Osteocyte (in vitro differentiated cells): ENCODE results near the gene FOLR3. TPM values are rescaled to one million over a fixed set of nuclear protein-coding genes. Genes with fewer than 3 reads are reported as not detected.
A peak's percentile ranks its signal among the peaks of the same experiment; 100 is the strongest.

ENCODE experiments used
- DNase-seq: peaks from one replicate; pipeline ENCODE4 v3.0.0; 2021; ENCODE audit warnings: mixed read lengths; ENCODE audit not compliant: unreplicated experiment; ENCODE audit errors: extremely low spot score
- H3K27ac Mint-ChIP-seq: one replicate; pipeline ENCODE4 v1.8.0; 2021; ENCODE audit warnings: mild to moderate bottlenecking, mixed read lengths; ENCODE audit not compliant: unreplicated experiment
- H3K27me3 Mint-ChIP-seq: one replicate; pipeline ENCODE4 v1.8.0; 2021; ENCODE audit warnings: mixed read lengths; ENCODE audit not compliant: unreplicated experiment
- H3K36me3 Mint-ChIP-seq: one replicate; pipeline ENCODE4 v1.8.0; 2021; ENCODE audit warnings: mixed read lengths; ENCODE audit not compliant: unreplicated experiment
- H3K4me1 Mint-ChIP-seq: one replicate; pipeline ENCODE4 v1.8.0; 2021; ENCODE audit warnings: mixed read lengths; ENCODE audit not compliant: unreplicated experiment
- H3K4me3 Mint-ChIP-seq: one replicate; pipeline ENCODE4 v1.8.0; 2021; ENCODE audit warnings: mild to moderate bottlenecking, moderate library complexity, mixed read lengths; ENCODE audit not compliant: unreplicated experiment
- H3K9me3 Mint-ChIP-seq: one replicate; pipeline ENCODE4 v1.8.0; 2021; ENCODE audit warnings: mixed read lengths; ENCODE audit not compliant: unreplicated experiment
- total RNA-seq: library from RNA; stranded (reverse); gene quantifications from 2 replicates; pipeline ENCODE4 v1.2.1, GENCODE V29; 2021
- TF ChIP-seq, protein P1 (sequence below): fragments of 200-600 bp; sonication (generic); IDR thresholded peaks from 2 replicates; pipeline ENCODE4 v1.5.0; 2021; ENCODE audit warnings: antibody characterized with exemption, mild to moderate bottlenecking, moderate library complexity

Gene FOLR3
- total RNA-seq, 1 donor from 2014 or later = not detected

DNA sequence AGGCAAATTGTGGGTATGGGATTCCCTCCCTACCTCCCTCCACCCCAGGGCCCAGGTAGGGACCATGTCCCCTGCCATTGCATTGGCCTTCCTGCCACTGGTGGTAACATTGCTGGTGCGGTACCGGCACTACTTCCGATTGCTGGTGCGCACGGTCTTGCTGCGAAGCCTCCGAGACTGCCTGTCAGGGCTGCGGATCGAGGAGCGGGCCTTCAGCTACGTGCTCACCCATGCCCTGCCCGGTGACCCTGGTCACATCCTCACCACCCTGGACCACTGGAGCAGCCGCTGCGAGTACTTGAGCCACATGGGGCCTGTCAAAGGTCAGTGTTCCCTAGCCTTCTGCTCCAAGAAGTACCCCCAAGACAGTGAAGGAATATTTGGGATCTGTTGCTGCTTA, 29.6 kb upstream of the FOLR3 start, which contains the start of gene TOMT:
Gene TOMT, plus strand, starts transcription at position 37 of the 400 bp plus-strand sequence. Its CDS starts 28 bp downstream, at position 65.
- Mint-ChIP-seq H3K27me3 (no peaks in the 10 kb centered on the region), H3K4me3 (no peak within 1 kb of the TSS), H3K4me1 (peaks cover 28% of the 10 kb centered on the region), H3K36me3 (peaks cover 3% of the 10 kb centered on the region), H3K9me3 (no peaks in the 10 kb centered on the region), H3K27ac (peak within 1 kb of the TSS; percentile 15)
- DNase-seq = no peak
- TF ChIP-seq, protein P1, sequence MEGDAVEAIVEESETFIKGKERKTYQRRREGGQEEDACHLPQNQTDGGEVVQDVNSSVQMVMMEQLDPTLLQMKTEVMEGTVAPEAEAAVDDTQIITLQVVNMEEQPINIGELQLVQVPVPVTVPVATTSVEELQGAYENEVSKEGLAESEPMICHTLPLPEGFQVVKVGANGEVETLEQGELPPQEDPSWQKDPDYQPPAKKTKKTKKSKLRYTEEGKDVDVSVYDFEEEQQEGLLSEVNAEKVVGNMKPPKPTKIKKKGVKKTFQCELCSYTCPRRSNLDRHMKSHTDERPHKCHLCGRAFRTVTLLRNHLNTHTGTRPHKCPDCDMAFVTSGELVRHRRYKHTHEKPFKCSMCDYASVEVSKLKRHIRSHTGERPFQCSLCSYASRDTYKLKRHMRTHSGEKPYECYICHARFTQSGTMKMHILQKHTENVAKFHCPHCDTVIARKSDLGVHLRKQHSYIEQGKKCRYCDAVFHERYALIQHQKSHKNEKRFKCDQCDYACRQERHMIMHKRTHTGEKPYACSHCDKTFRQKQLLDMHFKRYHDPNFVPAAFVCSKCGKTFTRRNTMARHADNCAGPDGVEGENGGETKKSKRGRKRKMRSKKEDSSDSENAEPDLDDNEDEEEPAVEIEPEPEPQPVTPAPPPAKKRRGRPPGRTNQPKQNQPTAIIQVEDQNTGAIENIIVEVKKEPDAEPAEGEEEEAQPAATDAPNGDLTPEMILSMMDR = no peak

GRCh38 chr11:72111300-72112142, 24.0 kb upstream of the FOLR3 start:
- Mint-ChIP-seq H3K36me3 (no peaks in the 10 kb centered on the region), H3K27me3 (no peaks in the 10 kb centered on the region), H3K9me3 (no peaks in the 10 kb centered on the region), H3K27ac (peak overlapping the region; percentile 100), H3K4me3 (peak overlapping the region; percentile 90), H3K4me1 (peaks cover 17% of the 10 kb centered on the region)
- TF ChIP-seq, protein P1 = no peak
- no peak for DNase-seq

DNA sequence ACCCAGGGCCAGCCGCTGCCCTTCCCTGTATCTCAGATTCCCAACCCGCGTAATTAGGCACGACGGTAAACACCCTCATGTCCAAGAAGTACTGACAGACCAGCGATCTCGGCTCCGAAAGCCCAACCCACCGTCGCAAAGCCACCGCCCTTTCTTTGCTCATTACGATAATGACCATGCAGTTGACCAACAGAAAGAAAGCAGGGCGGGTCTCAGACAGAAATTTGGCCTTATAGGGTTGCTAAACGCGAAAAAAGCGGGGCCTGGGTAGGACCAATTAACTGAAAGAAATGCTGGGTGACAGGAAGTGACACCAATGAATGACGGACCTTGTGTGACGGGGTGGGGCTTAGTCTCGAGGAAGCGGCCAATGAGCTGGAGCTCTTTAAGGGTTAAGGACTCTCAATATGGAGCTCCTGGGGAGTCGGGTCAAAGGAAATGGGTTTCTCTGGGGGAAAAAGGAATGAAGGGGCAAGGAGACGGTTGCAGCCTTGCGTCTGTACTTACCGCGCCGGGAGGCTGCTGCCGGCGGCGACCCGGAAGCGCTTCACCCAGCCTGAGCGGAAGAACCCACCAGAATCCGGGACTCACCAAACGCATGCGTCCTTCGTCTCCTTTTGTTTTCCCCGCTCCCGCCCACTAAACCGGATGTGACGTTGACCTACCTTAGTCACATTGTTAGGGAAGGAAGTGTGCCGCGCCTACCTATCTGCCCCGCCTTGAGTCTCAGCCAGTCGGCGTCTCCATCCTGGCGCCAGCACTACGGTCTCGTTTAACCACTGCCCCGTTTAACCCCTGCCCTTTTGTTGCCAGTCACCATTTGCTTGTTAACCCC, 23.2 kb upstream of the FOLR3 start, which contains the start of gene ANAPC15:
Gene ANAPC15, minus strand, starts transcription at position 553 of the 835 bp plus-strand sequence. CDS start 1,419 bp downstream, outside the sequence.
- peak within 1 kb of the TSS; percentile 100 for H3K27ac Mint-ChIP-seq
- peak; percentile 97 for DNase-seq
- H3K4me3 Mint-ChIP-seq = peak within 1 kb of the TSS; percentile 90
- TF ChIP-seq, protein P1 = no peak
- H3K27me3 Mint-ChIP-seq = no peaks in the 10 kb centered on the region
- no peaks in the 10 kb centered on the region for H3K36me3 Mint-ChIP-seq
- no peaks in the 10 kb centered on the region for H3K9me3 Mint-ChIP-seq
- peaks cover 17% of the 10 kb centered on the region for H3K4me1 Mint-ChIP-seq

DNA sequence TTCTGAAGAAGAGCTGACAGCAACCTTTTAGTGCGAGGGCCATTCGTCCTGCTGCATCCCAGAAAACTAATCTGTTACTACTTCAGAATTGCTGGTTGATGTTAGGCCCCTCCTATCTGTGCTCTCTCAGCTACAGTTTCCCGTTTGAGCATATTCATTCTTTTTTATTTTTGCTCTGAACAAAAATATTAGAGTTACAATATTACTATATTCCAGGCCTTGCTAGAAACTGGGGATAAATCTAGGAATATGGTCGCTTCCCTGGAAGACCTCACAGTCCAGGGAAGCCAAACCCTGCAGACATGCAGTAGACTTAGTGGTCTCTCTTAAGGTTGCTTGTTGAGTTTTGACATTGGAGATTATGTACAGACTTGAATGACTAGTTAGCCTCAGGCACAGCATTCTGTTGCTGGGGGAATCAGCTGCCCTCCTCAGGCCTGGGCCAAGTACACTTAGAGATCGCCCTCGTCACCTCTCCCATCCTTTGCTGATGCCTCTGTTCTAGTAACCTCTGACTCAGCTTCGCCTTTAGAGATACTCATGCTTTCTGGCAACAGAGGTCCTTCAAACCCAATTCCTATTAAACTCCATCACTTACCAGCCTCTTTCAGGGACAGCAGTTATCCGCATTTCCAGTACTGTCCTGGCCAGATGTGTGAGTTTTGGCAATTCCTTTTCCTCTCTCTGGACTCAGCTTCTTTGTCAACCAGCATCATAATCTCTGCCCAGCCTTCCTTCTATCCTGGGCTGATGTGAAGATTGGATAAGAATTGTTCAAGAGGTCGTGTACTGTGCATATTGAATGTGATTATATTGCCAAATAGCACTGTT, 22.3 kb upstream of the FOLR3 start:
- peak overlapping the region; percentile 90 for H3K4me3 Mint-ChIP-seq
- DNase-seq = no peak

More for the DNA sequence above, 22.3 kb upstream of the FOLR3 start:
- H3K27me3 Mint-ChIP-seq = no peaks in the 10 kb centered on the region
- peak overlapping the region; percentile 100 for H3K27ac Mint-ChIP-seq
- TF ChIP-seq, protein P1 = no peak
- H3K4me1 Mint-ChIP-seq = peaks cover 17% of the 10 kb centered on the region
- no peaks in the 10 kb centered on the region for H3K36me3 Mint-ChIP-seq
- H3K9me3 Mint-ChIP-seq = no peaks in the 10 kb centered on the region
